Measurements from ENCODE around the gene ANAPC15. TPM values are rescaled to one million over a fixed set of nuclear protein-coding genes. Genes with fewer than 3 reads are reported as not detected.

Gene ANAPC15
- total RNA-seq, 5 donors from 2014 or later (not counting 1 experiment from before 2014, with no cell fraction given): 44.8 to 51.0 (median 47.7) TPM

GRCh38 chr11:72066855-72067254 is 45.6 kb downstream of the ANAPC15 start:
- no peak overlapping the region for H3K27ac ChIP-seq (ENCODE audit: low read length)
- H3K4me1 Mint-ChIP-seq: peaks cover 15 to 27% (median 26%) of the 10 kb centered on the region in 3 donors
- H3K4me1 ChIP-seq (ENCODE audit: control insufficient read depth in 1 of 2, extremely low read depth in 1 of 2, insufficient read depth in 2 of 2, low read length in 2 of 2): peaks cover 6 to 9% of the 10 kb centered on the region in 2 experiments
- ChIA-PET CTCF (interaction anchor here (0.8 to 1.8 kb wide), 3 partner anchors 10 to 42 kb away, joined by 4 to 5 read pairs (median 4); no protein-coding TSS in a partner anchor), POLR2A (no interaction called here)
- no peaks in the 10 kb centered on the region for H3K27me3 ChIP-seq (replicated peaks in 1 of 2; ENCODE audit: control insufficient read depth in 2 of 2, extremely low read depth in 1 of 2, insufficient read depth in 2 of 2, low read length in 1 of 2)
- no peak overlapping the region for H3K27ac Mint-ChIP-seq
- H3K27me3 Mint-ChIP-seq: no peaks in the 10 kb centered on the region
- peaks cover 5 to 11% of the 10 kb centered on the region in 2 donors for H3K36me3 ChIP-seq (ENCODE audit: control insufficient read depth in 2 of 2, extremely low read depth in 1 of 2, insufficient read depth in 1 of 2, low read length in 1 of 2)
- DNase-seq (no peak), ATAC-seq (replicated peaks in 1 of 4) (no peak)
- H3K9me3 ChIP-seq: no peaks in the 10 kb centered on the region
- H3K36me3 Mint-ChIP-seq: peaks cover 34% of the 10 kb centered on the region
- H3K4me3 ChIP-seq (ENCODE audit: control insufficient read depth in 1 of 2, extremely low read depth in 1 of 2, low read length in 1 of 2): no peak overlapping the region
- no peak overlapping the region for H3K4me3 Mint-ChIP-seq
- no peaks in the 10 kb centered on the region for H3K9me3 Mint-ChIP-seq

- H3K27ac ChIP-seq (ENCODE audit: low read length): no peak overlapping the region
- no peak for ATAC-seq (replicated peaks in 1 of 4)
- H3K4me1 ChIP-seq (ENCODE audit: control insufficient read depth in 1 of 2, extremely low read depth in 1 of 2, insufficient read depth in 2 of 2, low read length in 2 of 2): no peaks in the 10 kb centered on the region
- no peak for DNase-seq
- H3K27ac Mint-ChIP-seq: no peak overlapping the region
- peaks cover 0 to 4% (median 0%) of the 10 kb centered on the region in 3 donors for H3K4me1 Mint-ChIP-seq
- WGBS (ENCODE audit: insufficient coverage): 100% methylated on average over 1 of the region's 5 CpGs
- ChIA-PET POLR2A (no interaction called here), CTCF (no interaction called here)
- H3K4me3 Mint-ChIP-seq: no peak overlapping the region
- H3K9me3 ChIP-seq: no peaks in the 10 kb centered on the region
- H3K4me3 ChIP-seq (ENCODE audit: control insufficient read depth in 1 of 2, extremely low read depth in 1 of 2, low read length in 1 of 2): no peak overlapping the region
- no peaks in the 10 kb centered on the region for H3K27me3 ChIP-seq (replicated peaks in 1 of 2; ENCODE audit: control insufficient read depth in 2 of 2, extremely low read depth in 1 of 2, insufficient read depth in 2 of 2, low read length in 1 of 2)
- peaks cover 0 to 10% of the 10 kb centered on the region in 2 donors for H3K36me3 ChIP-seq (ENCODE audit: control insufficient read depth in 2 of 2, extremely low read depth in 1 of 2, insufficient read depth in 1 of 2, low read length in 1 of 2)
- H3K9me3 Mint-ChIP-seq: no peaks in the 10 kb centered on the region
- H3K27me3 Mint-ChIP-seq: no peaks in the 10 kb centered on the region
- H3K36me3 Mint-ChIP-seq: peaks cover 21% of the 10 kb centered on the region
Measured at GRCh38 chr11:72061739-72062396, 50.6 kb downstream of the ANAPC15 start.

Other genes starting within 250 kb of the ANAPC15 start
- gene DEFB131B, start 234.2 kb downstream of the ANAPC15 start, total RNA-seq: not detected
- gene XNDC1N, start 184.1 kb downstream of the ANAPC15 start, total RNA-seq: 10 to 100 TPM; 17.3 to 24.7 (median 21.5) TPM
- 10 to 100 TPM; 23.9 to 29.1 (median 24.8) TPM for gene RNF121, start 183.6 kb downstream of the ANAPC15 start, total RNA-seq
- gene IL18BP, start 113.8 kb downstream of the ANAPC15 start, total RNA-seq: 10 to 100 TPM; 18.4 to 29.2 (median 22.4) TPM
- gene NUMA1, start 32.2 kb downstream of the ANAPC15 start, total RNA-seq: 100 to 1,000 TPM; 237 to 386 (median 343) TPM
- 1 to 10 TPM; 2.5 to 5.1 (median 3.7) TPM for gene LRRC51, start 31.8 kb downstream of the ANAPC15 start, total RNA-seq
- 10 to 100 TPM; 45.7 to 69.3 (median 62.5) TPM for gene LAMTOR1, start 9.4 kb downstream of the ANAPC15 start, total RNA-seq
- under 1 TPM in 1 of 5 donors, not detected in 4; 0.28 TPM for gene TOMT, start 6.8 kb downstream of the ANAPC15 start, total RNA-seq
- gene FOLR3, start 23.0 kb upstream of the ANAPC15 start, total RNA-seq: not detected
- gene FOLR1, start 79.4 kb upstream of the ANAPC15 start, total RNA-seq: under 1 TPM in 1 of 5 donors, not detected in 4; 0.25 TPM
- gene FOLR2, start 104.1 kb upstream of the ANAPC15 start, total RNA-seq: not detected
- 100 to 1,000 TPM; 112 to 162 (median 147) TPM for gene INPPL1, start 112.1 kb upstream of the ANAPC15 start, total RNA-seq
- gene PHOX2A, start 131.5 kb upstream of the ANAPC15 start, total RNA-seq: not detected

Data from T-cell (primary cell).